Kidney tubule cell (primary cell): ENCODE data around the gene PAGR1.
"Not testable (repeated sequence)": the region's sequence is repeated elsewhere in the genome, so short reads cannot be mapped to it uniquely, and the experiment has no call there.

Experiments used
- DNase-seq: peaks from one replicate; pipeline ENCODE4 v3.0.0-alpha.2; 2018; ENCODE audit warnings: low spot score

Gene PAGR1

DNA sequence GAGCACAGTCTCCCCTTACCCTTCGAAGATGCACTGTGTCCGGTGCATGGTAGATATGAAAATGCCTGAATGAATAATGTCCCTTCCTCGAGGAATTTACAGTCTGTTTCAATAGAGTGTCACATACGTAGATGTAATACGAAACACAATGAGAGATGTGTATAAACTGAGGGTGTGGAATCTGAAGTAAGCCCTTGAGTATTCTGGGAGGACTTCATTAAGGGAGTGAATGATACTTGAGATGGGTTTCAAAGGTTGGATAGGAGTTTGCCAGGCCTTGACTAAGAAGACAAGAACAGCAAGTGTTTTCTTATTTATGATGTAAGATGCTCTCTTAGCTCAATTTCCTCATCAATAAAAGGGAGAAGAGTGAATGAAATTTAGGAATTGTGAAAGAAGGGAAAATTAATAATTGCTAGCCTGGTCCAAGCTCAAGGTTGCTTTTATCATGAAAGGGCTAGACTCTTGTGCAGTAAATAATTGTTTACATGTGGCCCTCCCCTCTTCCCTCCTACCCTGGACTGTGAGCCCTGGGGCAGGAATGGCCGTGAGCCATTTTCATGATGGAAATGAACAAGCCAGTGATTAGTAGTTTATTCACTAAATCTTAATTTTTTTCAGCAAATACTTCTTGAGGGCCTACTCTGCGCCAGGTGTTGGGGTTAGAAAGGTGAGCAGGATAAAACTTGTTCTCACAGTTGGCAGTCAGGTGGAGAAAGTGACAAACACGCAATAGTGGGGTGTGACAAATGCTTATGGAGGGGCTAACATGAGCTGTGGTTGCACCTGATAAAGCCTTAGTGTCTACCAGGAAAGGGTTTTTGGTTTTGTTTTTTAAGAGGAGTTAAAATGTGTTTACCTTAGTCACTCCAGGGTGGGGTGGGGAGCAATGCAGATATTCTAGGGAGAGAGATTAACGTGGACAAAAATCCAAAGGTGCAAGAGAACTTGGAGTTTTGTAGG, 23.8 kb upstream of the PAGR1 start:
- no peak for DNase-seq

DNA sequence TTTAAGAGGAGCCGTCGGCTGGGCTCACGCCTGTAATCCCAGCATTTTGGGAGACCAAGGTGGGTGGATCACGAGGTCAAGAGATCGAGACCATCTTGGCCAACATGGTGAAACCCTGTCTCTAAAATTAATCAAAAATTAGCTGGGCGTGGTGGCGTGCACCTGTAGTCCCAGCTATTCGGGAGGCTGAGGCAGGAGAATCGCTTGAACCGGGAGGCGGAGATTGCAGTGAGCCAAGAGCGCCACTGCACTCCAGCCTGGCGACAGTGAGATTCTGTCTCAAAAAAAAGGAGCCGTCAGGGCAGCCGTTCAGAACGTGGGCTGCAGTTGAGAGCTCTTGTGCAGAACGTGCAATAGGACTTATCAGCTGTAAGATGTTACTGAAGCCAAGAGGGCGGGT, 22.8 kb upstream of the PAGR1 start:
- not testable (repeated sequence) for DNase-seq

- DNase-seq: no peak
Observed at GRCh38 chr16:29794231-29794710, 21.7 kb upstream of the PAGR1 start.

DNA sequence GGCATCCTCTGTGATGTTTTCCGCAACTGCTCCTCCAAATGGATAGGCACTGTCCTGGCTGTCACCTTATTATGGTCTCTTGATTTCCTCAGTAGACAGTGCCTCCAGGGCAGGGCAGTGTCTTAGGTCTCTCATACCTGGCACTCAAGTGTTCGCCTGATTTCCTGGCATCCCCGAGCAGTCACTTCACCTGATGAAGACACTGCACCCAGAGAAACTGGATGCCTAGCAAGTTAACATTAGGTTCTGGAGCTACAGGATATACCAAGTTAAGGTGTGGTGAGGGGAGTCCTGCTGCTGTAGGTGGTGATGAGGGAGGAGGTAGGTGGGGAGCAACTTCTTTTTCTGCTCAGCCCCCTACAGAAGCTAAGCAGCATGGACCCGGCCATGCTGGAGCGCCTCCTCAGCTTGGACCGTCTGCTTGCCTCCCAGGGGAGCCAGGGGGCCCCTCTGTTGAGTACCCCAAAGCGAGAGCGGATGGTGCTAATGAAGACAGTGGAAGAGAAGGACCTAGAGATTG, 13.5 kb upstream of the PAGR1 start:
- DNase-seq: no peak

- no peak for DNase-seq
Observed at GRCh38 chr16:29804020-29804419, 11.9 kb upstream of the PAGR1 start.

GRCh38 chr16:29804455-29805231, 11.3 kb upstream of the PAGR1 start:
- DNase-seq: peak; percentile 56

DNA sequence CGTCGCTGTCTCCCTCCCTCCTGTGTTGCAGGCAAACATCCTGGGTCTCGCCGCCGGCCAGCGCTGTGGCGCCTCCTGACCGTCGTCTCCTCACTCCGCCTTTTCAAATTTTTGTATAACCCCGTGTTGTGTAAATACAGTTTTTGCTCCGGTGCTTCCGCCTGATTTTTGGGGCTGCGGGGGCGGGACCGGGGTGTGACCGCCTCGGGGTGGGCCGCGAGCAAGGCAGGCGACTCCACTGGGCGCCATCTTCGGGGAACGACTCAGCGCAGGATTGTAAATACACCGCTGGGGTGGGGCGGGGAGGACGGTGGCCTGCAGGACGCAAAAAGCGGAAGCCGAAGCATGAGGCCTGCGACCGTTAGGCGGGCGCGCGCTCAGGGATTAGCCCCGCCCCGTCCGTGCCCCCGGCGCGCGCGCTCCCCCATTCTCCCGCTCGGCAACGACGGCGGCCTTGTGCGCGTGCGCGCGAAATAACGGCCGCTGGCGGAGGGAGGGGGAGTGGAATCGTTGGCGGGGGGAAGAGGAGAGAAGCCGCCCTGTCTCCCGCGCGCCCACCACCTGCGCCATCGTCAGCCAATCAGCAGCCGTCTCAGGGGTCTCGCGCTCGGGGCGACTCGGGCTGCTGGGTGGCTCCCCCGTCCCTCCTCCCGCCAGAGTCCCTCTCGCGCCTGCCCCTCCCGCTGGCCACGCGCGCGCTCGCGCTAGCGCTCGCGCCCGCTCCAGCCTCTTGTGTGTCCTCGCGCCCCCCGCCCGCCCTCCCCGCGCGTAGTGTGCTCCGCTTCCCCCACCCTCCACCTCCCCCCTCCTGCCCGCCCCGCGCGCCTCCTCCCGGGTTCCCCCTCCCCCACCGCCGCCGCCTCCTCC, 10.5 kb upstream of the PAGR1 start:
- peak; percentile 96 for DNase-seq

DNA sequence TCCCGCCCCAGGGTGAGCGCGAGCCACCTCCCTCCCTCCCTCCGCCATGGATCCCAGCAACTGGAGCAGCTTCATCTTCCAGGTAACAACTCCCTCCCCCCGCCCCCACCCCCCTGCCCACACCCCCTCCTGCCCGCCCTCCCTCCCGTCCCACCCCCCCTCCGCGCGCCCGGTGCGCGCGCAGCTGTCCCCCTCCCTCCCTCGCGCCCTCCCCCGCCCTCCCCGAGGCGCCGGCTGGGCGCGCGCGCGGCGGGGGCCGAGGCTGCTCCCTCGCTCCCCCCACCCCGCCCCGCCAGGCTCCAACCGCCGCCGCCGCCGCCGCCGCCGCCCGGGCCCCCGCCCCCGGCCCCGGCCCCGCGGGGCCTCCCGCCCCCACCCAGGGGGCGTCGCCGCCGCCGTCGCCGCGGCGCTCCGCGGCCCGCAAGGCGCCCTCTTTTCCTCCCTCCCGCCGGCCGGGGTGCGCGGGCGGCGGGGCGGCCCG, 9.8 kb upstream of the PAGR1 start, which contains the start of gene MAZ:
MAZ (plus strand) TSS at position 431 of the 481 bp plus-strand sequence. CDS start 173 bp downstream, outside the sequence.
- peak; percentile 93 for DNase-seq

DNA sequence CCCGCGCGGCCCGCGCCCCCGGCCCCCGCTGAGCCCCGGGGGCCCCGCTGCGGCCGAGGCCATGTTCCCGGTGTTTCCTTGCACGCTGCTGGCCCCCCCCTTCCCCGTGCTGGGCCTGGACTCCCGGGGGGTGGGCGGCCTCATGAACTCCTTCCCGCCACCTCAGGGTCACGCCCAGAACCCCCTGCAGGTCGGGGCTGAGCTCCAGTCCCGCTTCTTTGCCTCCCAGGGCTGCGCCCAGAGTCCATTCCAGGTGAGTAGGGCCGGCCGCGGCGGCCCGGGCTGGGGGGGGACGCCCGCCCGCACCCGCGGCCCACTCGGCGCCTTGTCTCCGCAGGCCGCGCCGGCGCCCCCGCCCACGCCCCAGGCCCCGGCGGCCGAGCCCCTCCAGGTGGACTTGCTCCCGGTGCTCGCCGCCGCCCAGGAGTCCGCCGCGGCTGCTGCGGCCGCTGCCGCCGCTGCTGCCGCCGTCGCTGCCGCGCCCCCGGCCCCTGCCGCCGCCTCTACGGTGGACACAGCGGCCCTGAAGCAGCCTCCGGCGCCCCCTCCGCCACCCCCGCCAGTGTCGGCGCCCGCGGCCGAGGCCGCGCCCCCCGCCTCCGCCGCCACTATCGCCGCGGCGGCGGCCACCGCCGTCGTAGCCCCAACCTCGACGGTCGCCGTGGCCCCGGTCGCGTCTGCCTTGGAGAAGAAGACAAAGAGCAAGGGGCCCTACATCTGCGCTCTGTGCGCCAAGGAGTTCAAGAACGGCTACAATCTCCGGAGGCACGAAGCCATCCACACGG, 9.1 kb upstream of the PAGR1 start:
- peak; percentile 78 for DNase-seq

DNA sequence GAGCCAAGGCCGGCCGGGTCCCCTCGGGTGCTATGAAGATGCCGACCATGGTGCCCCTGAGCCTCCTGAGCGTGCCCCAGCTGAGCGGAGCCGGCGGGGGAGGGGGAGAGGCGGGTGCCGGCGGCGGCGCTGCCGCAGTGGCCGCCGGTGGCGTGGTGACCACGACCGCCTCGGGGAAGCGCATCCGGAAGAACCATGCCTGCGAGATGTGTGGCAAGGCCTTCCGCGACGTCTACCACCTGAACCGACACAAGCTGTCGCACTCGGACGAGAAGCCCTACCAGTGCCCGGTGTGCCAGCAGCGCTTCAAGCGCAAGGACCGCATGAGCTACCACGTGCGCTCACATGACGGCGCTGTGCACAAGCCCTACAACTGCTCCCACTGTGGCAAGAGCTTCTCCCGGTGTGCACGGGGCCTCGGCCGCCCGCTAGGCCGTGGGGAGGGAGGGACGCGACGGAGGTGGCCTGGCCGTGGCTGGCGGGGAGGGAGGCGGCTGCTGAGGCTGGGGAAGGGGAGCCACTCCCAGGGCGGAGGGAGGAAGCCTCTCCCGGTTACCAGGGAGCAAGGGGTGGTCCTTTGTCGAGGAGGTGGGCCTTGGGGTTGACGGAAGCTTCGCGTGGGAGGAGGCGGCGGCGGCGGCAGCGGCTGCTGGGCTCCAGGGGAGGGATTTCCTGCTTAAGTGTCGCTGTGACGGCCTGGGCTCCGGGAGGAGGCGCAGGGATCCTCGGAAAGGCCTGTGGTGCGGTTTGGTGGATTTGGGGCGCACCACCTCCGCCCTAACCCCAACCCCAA, 8.3 kb upstream of the PAGR1 start:
- peak; percentile 93 for DNase-seq

DNA sequence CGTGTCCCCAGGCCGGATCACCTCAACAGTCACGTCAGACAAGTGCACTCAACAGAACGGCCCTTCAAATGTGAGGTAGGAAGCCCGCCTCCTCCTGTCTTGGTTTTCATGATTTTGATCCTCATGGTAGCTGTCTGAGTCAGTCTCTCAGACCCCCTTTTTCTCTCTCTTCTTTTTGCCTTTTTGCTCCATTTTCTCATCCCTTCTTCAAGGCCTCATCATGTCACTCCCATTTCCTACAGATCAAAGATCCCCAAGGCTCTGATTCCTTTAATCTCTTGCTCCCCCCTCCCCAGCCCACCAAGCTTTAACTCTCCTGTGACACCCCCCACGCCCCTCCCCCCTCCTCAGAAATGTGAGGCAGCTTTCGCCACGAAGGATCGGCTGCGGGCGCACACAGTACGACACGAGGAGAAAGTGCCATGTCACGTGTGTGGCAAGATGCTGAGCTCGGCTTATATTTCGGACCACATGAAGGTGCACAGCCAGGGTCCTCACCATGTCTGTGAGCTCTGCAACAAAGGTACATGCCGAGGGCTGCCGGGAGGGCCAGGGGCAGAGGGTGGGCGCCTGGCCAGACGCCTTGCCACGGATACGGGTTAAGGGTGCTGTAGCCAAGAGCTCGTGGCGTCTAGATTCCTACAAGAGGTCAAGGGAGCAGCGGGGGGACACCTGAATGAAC, 7.6 kb upstream of the PAGR1 start:
- DNase-seq: no peak

DNA sequence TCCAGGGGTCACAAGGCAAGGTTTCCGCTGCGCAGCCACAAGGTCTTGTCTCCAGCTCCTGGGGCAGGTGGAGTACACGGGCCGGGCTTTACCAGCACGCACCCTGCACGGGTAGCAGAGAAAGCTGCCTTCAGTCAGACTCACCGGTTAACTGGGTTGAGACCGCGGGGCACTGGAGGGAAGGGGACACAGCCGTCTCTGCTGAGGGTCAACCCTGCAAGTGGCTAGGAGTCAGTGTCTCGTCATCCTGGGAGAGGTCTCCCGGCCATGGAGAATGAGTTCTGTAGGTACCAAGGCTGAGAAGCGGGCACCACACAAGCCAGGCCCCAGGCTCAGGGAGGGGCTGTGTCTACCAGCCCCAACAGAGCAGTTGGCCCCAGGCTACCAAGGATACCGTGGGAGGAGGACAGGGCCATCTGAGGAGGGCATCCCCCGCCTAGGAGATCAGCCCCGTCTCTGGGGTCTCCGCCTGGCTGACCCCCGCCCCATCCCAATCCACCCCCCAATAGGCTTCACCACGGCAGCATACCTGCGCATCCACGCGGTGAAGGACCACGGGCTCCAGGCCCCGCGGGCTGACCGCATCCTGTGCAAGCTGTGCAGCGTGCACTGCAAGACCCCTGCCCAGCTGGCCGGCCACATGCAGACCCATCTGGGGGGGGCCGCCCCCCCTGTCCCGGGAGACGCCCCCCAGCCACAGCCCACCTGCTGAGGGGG, 6.8 kb upstream of the PAGR1 start:
- DNase-seq: no peak

GRCh38 chr16:29809850-29810698, 5.9 kb upstream of the PAGR1 start:
- no peak for DNase-seq

- DNase-seq: no peak
Observed at GRCh38 chr16:29810699-29811169, 5.2 kb upstream of the PAGR1 start.

DNA sequence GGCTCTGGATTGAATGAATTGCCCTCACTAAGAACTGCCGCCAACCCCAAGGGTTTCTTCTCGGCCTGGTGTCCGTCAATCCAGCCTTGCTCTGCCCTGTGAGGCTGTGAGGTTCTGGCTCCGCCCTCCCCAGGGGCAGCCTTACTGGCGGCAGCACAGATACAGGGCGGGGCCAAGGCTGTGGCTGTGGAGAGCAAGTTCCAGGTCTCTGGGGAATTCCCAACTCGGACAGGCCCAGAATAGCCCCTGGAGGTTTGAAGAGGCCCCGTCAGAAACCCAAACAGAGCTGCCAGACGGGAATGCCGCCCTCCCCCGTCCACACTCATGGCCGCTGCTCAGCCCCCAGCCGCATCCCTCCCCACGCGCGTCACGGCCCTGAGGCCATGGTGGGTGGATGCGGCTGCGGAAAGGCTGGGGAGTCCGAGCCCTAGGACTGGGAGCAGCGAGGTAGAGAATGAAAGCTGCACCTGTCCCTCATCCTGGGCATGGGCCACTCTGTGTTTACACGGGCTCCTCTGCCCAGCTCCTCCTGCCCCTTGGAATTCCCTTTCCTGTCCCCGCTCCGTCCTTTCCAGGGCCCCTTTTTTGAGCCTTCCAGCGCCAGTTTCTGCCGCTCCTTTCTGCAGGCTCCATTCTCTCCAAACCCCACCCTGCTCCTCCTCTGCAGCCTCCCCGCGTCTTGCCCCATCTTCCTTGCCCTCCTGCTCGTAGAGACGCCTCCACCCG, 4.6 kb upstream of the PAGR1 start:
- DNase-seq: peak; percentile 98

- peak; percentile 51 for DNase-seq
Observed at GRCh38 chr16:29811896-29812665, 3.9 kb upstream of the PAGR1 start, which contains the start of gene PRRT2. Gene PRRT2 (plus strand): TSS chr16:29812193. CDS start chr16:29813055, 862 bp downstream.
